NCI-H2107 treated with DMSO at 0.1 percent for 48 hours (cell line): ENCODE data around the gene PSMD6.

ENCODE experiments used
- DNase-seq: peaks from one replicate; lab custom pipeline; 2025; ENCODE audit not compliant: unreplicated experiment; lab: John Stamatoyannopoulos, UW

The PSMD6 gene

DNA sequence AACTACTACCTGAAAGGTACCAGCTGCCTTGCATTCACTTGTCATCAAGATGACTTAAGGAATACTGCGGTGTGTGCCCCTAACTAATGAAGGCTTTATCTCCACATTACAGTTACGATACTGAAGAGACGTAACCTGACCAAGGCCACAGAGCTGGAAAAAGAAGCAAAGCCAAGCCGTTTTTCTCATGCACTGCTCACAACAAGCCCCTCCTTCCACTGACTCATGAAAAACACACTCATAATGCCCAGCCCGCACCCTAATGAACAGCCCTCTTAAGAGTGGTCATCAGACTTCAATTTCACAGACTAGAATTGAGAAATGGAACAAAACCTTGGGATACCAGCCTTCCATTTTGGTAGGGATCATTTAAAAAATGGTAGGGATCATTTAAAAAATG, 11.6 kb downstream of the PSMD6 start:
- no peak for DNase-seq

DNA sequence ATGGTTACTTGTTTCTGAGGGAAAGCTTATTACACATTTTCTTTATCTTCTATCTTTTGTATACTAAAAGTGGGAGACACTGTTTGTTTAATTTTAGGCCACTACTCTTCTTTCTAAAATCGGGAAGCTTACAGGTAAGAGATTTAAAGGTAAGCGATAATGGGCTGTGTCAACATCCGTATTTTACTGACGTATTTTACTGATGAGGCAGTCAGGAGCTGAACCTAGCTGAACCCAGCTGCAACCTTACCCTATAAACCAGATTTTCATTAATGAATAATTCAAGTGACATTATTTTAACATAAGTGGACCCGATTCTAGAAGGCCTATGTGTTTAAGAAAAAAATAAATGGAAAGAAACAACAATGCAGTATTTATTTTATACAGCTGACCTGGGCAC, 13.1 kb downstream of the PSMD6 start:
- no peak for DNase-seq

DNA sequence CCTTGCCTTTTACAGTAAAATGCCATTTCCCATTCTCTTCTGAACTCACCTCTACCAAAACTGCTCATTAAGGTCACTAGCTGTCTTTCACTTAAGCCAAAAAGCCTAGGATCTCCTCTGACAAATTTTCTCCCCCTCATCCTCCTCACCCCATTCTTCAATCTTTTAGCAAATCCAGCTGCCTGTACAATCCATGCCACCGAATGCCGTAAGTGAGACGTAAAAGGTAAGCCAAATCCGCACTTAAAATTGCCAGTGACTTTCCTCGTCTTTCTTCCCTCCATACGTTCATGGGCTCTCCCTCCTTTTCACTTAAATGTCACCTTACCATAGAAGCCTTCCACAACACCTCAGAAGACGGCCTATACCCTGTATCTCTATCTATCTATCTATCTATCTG, 13.8 kb downstream of the PSMD6 start:
- DNase-seq: no peak

DNA sequence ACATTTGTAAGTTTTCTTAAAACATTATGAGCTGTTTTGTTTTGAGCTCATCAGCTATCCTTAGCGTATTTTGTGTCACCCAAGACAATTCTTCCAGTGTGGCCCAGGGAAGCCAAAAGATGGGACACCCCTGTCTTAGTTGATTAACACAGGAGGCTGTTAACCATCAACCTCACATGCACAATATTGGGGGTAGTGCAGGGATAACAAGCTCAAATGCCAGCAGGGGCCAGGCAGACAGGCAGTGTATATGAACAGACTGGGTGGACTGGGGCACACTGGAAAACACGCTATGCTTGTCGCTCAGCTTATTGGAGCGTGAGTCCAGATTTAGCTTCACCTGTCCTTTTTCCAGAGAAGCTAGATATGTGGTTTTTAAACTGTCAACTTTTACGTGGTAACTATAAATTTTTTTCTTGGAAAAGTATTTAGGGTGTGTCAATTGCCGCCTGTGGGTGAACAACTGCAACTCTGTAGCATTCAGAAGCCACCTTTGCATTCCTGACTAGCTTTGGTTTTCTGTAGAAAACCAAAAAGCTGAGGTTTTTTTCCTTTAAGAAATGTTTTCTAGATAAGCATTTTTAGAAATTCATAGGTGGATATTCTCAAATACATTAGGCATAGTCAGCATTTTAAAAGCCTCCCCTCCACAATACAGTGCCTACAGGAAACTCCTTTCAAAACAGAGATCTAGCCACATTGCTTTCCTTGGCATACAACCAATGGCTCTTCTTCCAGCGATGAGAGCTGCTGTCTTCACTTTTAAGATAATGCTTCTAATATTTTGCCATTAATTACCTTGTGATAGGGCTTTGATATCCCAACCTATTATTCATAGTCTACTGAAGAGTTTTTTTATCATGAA, 14.6 kb downstream of the PSMD6 start:
- DNase-seq: no peak

DNA sequence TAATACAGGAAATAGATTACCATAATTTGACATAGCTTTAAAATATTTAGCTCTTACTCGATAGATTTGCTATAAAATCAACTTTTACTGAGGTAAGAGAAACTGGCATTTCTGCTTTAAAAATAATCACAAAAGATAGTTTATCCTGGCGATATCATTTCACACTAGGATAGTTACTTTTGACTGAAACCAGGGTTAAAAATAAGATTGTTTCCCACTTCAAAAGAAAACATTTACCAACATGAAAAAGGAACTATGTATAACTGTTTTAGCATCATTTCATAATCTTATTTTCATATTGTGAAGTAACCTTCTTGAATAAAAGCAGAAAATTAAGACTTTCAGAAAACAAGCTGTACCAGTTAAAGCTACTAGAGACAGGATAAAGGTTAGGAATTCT, 15.3 kb downstream of the PSMD6 start:
- no peak for DNase-seq

DNA sequence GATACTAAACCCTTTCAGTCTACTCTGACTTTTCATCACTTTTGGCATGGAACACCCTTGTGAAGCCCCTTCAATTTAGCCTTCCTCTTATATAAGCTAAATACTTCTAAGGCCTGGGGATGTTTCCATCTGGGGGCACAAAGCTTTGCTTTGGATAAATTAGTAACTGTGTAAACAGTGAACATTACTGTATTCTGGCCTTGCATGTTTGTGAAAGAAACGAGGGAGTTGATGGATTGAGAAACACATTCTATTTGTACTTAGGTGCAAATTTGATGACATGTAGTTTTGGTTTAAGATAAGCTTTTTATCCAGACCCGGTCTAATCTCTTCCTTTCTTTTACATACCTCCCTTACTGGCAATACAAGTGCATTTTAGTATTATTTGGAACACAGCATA, 19.7 kb downstream of the PSMD6 start:
- DNase-seq: no peak

DNA sequence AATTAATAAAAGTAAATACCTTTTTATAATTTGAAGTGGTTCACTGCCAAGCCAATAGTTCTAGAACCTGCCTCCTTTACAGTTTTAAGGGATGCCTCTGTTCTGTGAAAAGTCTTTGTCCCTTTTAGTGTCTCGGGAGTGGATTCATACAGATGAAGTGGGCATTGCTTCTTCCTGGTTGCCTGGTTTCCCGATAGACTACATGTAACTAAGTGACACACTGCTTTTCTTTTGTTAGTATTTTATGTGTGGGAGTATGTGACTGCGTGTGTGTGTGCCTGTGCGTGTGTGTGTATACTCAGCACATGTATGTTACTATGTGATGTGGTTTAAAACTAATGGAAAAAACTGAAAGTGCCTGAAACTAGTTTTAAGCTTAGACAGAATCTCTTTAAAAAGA, 21.1 kb downstream of the PSMD6 start:
- DNase-seq: no peak

DNA sequence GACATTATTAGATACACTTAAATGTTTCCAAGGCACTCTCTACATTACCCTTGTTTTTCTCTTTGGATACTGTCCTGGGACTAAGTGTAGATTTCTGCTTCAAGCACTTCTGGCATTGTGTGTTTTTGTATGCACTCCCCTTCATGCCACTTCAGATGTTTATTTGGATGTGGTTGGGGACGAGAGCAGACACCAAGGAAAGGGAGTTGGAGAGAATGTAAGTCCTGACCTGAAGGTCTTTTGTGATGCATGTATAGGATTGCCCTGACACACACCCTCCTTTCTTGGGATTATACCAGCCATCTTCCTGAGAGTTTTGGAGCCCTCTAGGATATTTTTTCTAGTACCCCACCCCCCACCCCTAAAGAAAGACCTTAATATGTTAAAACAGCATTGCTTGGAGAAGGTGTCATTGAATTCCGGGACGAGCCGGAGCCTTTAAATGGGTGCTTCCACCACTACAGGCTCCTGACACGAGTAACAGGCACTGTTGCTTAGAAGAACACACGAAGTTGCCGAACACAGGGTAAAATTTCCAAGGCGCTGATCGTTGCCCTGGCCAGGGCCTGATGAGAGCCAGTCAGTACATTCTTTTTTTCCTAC, 22.7 kb downstream of the PSMD6 start:
- no peak for DNase-seq

DNA sequence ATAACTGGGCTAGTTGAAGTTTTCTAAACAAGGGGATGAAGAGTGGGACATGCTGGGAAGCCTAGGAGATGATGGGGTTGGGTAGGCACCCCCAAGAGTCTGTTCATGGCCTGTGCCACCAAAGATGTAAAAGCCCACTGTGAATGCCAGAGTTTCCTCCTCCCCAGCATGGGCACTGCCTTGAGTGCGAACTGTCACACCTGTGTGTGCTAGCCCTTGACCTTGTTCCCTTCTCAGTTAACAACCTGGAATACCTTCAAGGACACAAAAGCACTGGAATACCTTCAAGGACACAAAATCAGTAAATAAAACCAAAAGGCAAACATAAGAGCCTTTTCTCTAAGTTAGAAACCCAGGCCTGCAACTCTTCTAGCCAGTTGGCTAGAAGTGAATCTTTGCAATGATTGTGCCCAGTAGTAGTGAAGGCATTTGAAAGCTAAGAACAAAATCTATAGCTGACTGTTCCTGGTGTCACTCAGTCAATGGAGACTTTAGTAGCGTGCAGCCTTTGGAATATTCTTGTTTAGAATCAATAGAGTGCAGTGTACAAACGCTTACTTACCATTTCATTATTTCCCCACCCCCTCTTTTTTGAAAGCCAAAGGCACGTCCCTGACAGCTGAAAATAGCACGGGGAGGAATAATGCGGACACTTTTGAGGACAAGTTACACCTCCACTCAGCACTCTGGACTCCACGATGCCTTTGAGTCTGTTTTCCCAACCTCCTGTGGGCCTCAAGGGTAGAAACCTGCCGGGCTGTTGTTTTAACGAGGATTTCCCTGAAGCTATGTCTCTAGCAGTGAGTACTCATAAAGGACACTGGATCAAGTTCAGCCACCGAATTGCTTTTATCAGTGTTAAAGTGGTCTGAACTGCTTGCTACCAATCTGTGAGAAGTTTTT, 24.2 kb downstream of the PSMD6 start:
- no peak for DNase-seq

DNA sequence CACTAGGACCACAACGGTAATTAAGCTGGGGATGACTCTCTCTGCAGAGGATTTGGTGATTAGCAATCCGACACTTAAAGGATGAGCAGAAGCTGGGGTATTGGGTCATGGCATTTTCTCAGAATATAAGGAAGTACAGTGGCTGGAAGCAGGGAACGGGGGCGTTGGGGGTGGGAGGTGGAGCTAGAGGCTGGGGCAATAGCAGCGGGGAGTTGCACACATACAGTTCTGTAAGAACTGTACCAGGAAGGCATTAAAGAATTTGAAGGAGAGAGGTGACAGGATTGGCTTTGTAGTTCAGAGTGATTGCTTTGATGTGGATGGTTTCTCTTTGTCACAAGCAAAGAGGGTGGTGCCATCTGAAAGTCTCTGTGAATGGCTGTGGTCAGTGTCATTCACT, 28.2 kb downstream of the PSMD6 start:
- no peak for DNase-seq

DNA sequence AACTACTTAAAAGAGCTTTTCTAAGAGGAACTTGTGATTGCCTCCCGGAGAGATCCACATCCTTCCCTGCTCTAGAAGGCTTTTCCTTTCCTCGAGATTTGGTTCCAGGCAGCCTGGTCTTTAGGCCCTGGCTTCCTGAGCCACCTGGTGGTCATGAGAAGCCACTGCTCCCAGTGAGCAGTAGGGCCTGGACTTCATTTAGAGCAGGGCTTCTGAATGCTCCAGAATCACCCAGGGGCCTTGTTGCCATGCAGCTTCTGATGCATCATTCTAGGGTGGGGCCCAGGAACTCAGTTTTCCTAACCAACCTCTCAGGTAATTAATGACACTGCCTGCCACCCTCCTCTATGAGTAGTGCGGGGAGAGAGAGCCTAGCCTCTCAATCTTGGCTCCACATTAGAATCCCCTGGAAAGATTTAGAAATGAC, 29.6 kb downstream of the PSMD6 start:
- DNase-seq: peak; percentile 51

DNA sequence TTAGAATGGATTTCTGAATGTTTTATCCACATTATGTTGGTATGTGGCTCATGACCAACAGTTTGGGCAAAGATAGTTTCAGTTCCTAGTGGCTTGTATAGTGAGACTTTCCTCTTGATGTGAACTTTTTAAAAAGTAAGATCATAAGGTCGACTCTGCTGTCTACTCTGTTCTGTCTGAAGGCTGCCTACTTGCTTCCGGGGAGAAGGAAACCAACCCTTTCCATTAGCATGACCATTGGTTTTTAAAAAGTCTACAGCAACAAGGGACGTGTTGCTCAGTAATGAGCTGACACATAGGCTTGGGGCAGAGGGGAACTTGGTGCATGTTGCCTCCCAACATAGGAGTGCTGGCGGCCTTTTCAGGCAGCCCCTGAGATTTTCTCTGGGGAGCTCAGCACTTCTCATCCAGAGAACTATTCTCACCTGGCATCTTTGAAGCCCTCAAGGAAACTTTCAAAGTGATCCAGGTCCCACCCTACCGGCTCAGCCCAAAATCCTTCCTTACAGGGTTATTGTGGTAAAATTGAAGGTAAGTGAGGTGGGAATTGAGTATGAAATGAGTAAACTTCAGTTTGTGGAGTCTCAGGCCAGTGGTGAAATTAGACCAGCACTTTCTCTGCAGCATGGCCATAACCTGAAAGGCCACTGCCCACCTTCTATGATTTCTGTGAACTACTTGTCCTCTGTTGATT, 30.6 kb downstream of the PSMD6 start:
- no peak for DNase-seq

DNA sequence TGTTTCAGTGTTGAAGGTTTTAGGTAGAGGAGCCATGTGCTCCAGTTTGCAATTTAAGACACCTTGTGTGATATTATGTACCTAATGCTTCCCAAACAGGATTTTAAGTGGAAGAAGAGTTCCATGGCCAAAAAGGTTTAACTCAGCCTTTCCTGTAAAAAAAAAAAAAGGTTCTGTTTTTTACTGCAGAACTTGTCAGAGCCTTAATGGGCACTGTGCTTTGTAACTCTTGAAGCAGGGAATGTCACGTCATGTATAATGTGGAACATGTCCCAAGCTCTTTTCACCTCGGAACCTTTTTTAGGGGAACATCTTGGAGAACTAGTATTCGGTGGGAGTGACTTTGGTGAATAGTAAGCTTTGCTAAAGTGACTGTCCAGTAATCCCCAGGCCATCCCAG, 31.6 kb downstream of the PSMD6 start:
- no peak for DNase-seq

DNA sequence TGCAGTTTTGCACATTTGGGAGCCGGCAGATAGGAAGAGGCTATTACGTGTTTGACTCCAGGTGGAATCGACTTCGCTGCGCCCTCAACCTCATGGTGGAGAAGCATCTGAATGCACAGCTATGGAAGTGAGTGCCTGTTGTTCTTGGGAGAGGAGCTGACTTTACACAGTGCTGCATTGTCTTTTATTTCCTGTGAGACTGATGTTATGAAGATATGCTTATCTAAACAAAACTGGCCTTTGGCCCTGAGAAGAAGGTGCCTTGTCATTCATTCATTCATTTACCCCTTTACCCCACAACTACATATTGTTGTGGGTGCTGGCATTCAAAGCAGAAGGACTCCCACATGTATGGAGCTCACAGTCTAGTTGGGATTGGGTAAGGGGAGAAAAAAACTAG, 32.6 kb downstream of the PSMD6 start:
- DNase-seq: no peak

DNA sequence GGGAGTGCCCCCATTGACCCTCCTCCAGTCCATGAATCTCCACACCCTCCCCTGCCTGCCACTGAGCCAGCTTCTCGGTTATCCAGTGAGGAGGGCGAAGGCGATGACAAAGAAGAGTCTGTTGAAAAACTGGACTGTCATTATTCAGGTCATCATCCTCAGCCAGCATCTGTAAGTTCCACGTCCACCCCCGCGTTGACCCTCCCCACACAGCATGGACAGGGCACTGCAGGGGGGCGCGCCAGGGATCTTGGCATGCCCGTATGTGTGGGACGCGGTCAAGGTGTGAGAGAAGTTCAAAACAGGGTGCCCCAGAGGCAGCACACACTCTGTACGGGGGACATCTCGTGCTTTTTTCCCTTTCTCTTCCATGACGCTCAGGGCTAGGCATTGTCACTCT, 33.1 kb downstream of the PSMD6 start:
- DNase-seq: no peak

DNA sequence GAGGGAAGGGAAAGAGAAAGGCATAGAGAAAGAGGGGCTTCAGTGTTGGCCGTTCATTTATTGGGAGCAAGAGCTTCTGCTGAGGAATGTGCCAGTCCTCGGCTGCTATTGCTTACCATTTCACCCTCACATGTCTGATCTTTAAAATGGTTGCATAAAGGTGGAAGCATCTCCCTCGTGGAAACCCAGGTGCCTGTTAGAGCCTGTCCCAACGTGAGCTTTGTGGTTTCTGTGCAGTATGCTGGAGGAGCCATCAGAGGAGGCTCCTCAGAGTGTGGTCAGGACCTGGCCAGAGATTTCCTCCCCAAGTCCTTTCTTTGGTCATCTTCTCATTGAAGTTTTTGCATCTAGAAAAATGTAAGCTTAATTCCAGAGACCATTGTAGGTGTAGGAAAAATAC, 34.4 kb downstream of the PSMD6 start:
- DNase-seq: no peak

DNA sequence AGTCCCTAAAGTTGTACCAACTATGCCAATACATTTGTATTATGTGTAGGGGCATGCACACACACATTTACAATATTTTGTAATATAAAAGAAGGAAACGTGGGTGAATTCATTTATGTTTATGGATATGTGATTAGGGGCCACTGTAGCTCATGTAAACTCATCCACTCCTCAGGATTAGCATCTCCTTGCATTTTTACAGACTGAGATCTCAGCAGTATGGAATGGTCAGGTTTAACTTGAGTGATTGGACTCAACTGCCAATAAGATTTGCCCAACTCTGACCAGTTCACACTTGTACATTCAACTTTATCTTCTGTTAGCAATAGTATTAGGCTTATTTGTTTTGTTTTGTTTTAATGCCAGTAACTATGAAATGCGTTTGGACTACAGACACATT, 36.5 kb downstream of the PSMD6 start:
- no peak for DNase-seq

DNA sequence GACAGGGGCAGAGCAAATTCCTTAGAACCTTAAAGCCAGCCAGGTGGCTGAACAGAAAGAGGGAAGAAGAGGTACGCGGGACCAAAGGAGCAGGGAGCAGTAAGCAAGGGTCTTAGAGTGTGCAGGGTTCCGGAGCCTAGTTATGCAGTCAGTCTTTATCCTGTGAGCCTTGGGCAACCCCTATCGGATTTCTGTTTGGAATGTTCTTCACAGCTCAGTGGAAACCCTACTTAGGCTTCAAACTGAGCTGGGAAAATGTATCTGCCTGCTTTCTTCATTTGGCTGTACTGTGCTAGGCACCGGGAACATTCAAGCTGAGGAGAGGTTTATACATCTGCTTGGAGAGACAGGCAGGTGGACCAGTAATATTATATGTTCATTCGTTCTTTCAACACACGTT, 37.1 kb downstream of the PSMD6 start:
- DNase-seq: no peak

DNA sequence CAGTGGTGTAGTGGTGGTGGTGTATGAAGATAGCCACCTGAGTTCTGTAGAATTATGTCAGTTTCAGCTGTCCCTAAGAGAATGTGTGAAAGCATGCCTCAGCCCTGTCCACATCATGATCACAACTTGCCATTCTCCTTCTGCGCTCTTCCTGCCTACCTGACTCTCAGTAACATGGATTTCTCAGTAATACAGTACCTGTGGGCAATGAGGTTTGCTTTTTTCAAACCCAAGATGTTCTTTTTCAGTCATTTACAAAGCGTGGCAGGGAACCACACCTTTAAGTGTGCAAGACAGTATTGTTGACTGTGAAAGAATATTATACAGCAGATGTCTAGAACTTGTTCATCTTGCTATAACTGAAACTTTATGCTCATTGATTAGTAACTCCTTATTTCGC, 38.9 kb downstream of the PSMD6 start:
- no peak for DNase-seq

DNA sequence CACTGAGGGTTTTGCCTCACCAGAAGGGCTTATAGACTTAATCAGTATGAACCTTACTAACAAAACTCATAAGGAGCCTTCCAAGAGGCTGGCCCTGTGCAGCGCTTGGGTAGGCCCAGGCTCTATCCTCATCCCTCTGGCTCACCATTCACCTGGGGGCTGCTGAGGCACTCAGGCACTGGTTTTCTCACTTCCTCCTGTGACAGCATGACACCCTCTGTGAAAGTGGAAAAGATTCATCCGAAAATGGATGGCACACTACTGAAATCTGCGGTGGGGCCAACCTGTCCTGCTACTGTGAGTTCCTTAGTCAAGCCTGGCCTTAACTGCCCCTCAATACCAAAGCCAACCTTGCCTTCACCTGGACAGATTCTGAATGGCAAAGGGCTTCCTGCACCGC, 41.3 kb downstream of the PSMD6 start:
- DNase-seq: no peak

DNA sequence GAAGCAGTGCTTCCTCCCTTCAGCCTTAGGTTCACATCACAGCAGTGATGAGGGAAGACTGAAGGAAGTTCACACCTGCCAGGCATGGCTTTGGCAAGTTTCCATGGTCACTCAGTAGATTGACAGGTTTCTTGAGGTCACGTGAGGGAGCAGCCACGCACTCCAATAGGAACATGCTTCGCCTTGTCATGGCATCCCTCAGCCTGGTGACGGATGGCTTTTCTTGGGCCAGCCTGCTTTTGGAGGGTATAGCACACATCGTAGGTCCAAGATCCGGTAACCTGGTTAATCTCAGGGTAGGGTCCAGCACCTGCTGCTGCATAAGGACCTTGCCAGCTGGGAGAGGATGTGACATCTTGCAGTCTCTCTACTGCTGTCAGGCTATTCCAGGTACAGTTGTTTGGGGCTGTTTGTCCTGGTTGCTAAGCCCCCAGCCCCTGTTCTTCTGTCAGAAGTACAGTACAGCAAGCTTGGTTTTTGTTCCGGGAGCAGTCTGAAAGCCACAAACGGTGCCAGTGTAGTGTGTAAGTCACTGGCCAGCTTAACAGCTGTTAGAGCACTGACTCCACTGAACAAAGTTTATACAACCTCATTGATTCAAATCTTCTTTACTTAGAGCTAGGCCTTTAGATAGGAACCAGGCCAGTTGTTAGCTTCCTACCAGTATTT, 42.3 kb downstream of the PSMD6 start:
- no peak for DNase-seq
